Endometrial microvascular endothelial cells (primary cell): ENCODE data around the gene MS4A10. TPM values are rescaled to one million over a fixed set of nuclear protein-coding genes. Genes with fewer than 3 reads are reported as not detected.

ENCODE experiments used
- in situ Hi-C: cut with HindIII; loops from 2 replicates; pipeline ENCODE4 v1.10.0; 2017; ENCODE audit warnings: low sequenced_read_pairs, low pct_unique_long_range_greater_than_20kb; ENCODE audit errors: inconsistent ontology term
- total RNA-seq: library from RNA; depleted of rRNA; stranded (reverse); fragments of >200 nt; gene quantifications from one replicate; pipeline ENCODE4 v1.2.3, GENCODE V29; 2015; ENCODE audit errors: inconsistent ontology term

The MS4A10 gene
- total RNA-seq, 1 donor from 2014 or later = not detected

DNA sequence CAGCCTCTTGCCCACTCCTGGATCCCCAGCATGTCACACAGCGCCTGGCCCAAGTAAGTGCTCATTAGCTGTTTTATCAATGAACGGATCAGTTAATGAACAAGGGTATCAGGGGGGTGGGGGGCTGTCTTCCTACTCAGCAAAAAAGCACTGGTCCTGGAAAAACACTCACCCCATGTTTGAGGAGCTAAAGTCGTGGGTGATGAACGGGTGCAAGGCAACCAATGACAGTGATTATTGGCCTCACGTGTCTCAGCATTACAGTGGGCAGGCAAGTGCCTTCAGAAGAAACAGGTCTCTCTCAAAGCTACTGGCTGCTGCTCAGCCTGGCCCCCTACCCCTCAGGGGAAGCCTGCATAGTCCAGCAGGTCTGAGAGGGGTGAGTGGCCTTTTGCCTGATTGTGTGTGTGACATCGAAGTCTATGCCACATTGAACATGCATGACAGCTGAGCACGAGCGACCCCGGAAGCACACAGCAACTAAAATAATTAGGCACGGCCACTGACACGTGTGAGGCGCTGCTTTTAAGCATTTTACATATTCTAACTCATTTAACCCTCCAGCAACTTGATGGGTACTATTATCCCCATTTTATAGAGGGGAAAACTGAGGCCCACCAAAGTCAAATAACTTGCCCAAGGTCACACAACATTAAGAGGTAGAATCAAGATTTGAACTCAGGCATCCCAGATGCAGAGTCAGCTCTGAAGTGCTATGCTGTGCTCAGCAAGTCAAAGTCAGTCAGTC lies 2.6 kb upstream of the MS4A10 start:
- in situ Hi-C loops = no loop called here

DNA sequence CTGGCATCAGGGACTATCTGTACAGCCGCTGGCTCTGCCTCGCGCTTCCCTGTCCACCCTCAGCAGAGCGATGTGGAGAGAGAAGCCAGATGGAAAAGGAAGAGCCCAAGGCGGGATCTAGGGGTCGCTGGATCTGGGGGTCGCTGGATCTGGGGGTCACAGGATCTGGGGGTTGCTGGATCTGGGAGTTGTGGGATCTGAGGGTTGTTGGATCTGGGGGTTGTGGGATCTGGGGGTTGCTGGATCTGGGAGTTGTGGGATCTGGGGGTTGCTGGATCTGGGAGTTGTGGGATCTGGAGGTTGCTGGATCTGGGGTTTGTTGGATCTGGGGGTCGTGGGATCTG lies 2.0 kb upstream of the MS4A10 start:
- in situ Hi-C loops = no loop called here

DNA sequence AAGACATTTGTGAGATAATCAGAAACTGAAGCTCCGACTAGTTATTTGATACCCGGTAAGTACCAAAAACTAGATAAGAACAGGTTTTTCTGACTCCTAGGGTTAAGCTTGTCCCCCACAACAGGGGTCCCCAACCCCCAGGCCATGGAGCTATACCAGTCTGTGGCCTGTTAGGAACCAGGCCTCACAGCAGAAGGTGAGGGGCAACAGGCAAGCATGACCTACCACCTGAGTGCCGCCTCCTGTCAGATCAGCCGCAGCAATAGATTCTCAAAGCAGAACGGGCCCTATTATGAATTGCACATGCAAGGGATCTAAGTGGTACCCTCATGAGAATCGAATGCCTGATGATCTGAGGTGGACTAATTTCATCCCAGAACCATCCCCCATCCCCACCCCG lies 1.2 kb upstream of the MS4A10 start:
- in situ Hi-C loops = no loop called here

- in situ Hi-C loops = no loop called here
Observed at GRCh38 chr11:60785806-60786361, 751 bp downstream of the MS4A10 start.

DNA sequence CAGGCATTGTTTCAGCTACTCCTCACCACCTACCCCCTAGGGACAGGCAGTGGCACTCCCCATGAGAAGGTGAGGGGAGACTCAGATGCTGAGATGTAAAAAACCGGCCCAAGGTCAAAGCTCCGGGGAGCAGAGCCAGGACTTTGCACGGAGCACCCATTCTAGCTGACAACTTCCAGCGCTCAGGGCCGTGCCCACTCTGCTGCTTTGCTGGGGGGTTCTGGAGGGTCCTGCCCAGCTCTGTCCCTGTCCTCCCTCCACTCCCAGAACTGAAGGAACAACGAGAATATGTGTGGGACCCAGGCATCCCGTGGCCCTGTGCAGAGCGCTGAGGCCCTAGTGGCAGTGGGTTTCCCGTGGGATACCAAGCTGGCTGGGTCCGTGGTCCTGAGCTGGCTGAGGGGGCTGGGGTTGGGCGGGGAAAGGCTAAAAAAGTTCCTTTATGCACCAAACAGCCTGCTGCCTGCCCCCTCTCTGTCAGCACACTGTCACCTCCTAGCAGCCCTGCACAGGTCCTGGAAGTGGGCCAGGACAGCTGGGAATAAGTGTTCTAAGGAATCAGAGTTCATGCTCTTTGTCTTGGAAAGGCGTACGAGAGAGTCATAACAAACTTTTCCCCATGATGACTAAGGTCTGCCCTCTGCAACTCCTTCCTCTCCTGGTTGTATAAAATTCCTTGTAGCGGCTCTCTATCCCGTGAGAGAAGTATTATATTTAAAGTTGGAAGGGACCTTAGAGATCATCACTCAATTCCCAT lies 1.9 kb downstream of the MS4A10 start:
- in situ Hi-C loops = no loop called here

DNA sequence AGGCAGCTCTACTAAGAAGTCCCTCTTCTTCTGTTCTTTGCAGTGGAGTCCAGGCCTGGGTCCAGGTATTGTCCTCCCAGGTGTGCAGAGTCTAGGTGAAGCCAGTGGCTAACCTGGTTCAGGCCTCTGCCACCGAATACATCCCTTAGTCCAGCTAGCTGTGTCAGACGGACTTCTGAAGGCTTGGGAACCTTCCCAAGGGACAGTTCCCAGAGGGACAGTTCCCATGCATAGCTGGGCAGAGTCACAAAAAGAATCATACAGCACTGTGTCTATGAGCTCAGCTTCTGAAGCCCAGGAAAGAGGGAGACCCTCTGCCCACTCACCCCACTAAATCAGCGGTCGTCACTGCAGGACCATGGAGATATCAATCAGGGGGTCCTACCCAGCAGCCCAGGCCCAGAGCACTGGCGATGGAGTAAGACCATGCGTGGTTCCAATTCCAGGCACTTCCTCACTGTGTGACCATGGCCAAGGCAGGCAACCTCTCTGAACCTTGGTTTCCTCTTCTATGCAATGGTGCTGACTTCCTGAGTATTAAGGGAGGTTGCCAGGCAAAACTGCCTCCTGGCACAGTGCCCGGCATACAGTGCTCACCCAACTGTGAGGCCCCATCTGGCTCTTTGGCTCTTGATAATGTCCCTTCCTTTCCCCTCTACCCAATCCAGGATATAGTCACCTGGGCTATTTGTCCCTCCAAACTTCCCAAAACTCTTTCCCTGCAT lies 3.4 kb downstream of the MS4A10 start:
- in situ Hi-C loops = no loop called here

DNA sequence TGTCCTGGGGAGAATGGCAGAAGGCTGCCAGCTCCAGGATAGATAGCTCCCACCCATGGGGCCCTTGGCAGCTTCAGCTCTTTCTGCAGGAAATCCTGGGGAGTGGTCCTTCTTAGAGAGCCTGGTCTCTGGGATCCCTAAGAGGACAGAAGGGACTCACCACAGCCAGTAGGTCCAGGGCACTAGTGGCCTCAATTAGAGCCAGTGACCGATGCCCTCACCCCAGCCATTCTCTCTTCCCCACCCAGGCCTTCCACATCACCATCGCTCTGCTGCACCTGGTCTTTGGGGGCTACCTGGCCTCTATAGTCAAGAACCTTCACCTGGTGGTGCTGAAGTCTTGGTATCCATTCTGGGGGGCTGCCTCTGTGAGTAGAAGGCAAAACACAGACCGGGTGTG lies 5.6 kb downstream of the MS4A10 start:
- in situ Hi-C loops = no loop called here

- in situ Hi-C loops = no loop called here
Observed at GRCh38 chr11:60791153-60791933, 6.2 kb downstream of the MS4A10 start.

DNA sequence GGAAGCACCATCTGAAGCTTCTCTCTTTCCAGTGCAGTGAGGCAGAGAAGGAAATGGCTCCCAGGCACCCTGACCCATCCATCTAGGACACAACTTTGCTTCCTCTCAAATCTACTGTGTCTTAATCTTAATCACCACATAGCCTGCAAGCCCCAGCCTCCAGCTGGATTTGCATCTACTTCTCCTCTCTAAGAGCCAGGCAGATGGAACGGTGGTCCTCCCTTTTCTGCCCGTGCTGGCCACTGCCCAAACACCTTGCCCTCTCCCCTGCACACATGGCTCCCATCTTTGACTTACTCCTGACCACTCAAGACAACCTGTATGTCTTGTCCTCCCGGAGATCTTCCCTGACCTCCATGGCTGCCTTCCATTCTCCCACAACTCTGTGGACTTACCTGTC lies 7.4 kb downstream of the MS4A10 start:
- in situ Hi-C loops = no loop called here

DNA sequence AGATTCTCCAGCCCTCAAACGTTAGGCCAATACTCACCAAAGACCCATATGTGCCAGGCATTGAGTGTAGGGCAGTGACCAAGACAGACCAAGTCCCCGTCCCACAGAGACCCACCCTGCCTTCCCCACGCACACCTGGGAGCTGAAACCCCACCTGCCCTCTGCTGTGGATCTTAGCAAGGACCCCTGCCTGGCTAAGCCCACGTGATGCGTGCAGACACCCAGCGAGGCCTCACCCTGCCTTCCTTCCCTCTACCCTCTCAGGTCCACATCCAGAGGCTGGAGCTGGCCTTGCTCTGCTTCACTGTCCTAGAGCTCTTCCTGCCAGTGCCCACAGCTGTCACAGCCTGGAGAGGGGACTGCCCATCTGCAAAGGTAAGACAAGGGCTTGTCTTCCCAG lies 10.2 kb downstream of the MS4A10 start:
- in situ Hi-C loops = no loop called here

GRCh38 chr11:60797846-60798630 lies 12.9 kb downstream of the MS4A10 start:
- in situ Hi-C loops = no loop called here

- in situ Hi-C loops = no loop called here
Observed at GRCh38 chr11:60798631-60799030, 13.5 kb downstream of the MS4A10 start.

GRCh38 chr11:60801194-60801593 lies 16.1 kb downstream of the MS4A10 start:
- in situ Hi-C loops = no loop called here

GRCh38 chr11:60803273-60803936 lies 18.3 kb downstream of the MS4A10 start:
- in situ Hi-C loops = no loop called here

- in situ Hi-C loops = no loop called here
Observed at GRCh38 chr11:60809249-60809648, 24.1 kb downstream of the MS4A10 start.

DNA sequence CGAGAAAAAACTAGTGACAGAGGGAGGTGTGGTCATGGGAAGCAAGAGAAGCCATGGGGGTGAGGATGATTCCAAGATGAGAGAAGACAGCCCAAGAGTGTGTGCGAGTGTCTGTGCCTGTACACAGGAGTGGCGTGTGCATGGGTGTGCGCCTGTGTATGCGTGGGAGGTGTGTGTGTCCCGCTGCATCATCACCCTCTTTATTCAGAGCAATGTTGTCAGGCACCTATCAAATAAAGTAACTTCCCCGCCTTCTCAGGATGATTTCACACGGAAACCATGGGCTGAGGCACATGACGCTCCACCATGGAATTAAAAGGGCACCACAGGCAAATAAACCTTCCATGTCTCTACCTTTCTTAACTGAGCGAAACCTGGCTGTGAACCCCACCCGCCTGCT lies 24.6 kb downstream of the MS4A10 start:
- in situ Hi-C loops = no loop called here

DNA sequence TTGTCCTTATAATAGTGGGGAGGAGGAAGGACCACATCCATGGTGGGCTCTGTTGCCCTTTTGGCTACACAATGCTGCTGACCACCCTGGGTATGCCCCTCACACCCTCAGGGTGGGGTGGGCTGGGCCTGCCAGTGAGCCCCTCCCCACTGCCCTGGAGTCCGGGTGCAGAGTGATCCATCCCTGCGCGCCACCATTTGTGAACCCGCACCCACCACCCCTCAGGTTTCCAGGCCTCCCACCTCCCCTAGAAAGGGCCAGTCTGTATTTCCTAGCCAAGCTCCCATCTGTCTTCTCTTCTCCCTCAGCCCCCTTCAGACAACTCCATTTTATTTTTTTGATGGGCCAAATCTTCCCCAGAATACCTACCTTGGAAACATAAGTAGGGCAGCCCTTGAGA lies 25.0 kb downstream of the MS4A10 start:
- in situ Hi-C loops = no loop called here

- in situ Hi-C loops = no loop called here
Observed at GRCh38 chr11:60810569-60810968, 25.4 kb downstream of the MS4A10 start.
